Psoas muscle (tissue), 7 donors: ENCODE measurements around the gene TMEM253. TPM values are rescaled to one million over a fixed set of nuclear protein-coding genes. Genes with fewer than 3 reads are reported as not detected.

ENCODE experiments used
- polyA plus RNA-seq, 3 donors: library from polyadenylated mRNA; stranded (reverse); fragments of 200-250 nt; gene quantifications; one replicate each; pipeline ENCODE4 v1.2.3, GENCODE V29; 2013
- total RNA-seq, 4 donors: library from RNA; stranded (reverse); fragmentation: NEBNext Ultra II Directional in 2 of 4; extraction: Animal tissue kit (Norgen Biotek cat#: 25700) in 2 of 4; gene quantifications; one replicate each; pipeline versions ENCODE4 v1.2.1 to v1.2.4, GENCODE V29; 2021 to 2023
- donor health status: healthy with polysubstance abuse.
- donor health status: DM: no; HTN: no; CAD: no; lungs with moderate emphysema.
- donor health status: Bipolar disorder and iron deficiency.
- donor health status: healthy.
- donor health status: DM: no; HTN: no; CAD: no.
- donor health status: DM: no; HTN: no; CAD: no.
- donor health status: DM: yes; HTN: yes; CAD: no.

The TMEM253 gene
- total and polyA plus RNA-seq, 7 donors: 0.10 to 0.29 (median 0.17) TPM; not detected in 2

Other genes with a start within 250 kb of the TMEM253 start
- not detected for gene RNASE3, start 209.7 kb upstream of the TMEM253 start, total RNA-seq
- gene RNASE3, start 209.7 kb upstream of the TMEM253 start, polyA plus RNA-seq: under 1 TPM in 2 of 3 donors, not detected in 1; 0.05 to 0.51 TPM
- 1 to 10 TPM in 1 of 4 donors, under 1 TPM in 2, not detected in 1; 0.78 to 1.1 (median 0.90) TPM for gene RNASE2, start 145.6 kb upstream of the TMEM253 start, total RNA-seq
- 1 to 10 TPM in 2 of 3 donors, under 1 TPM in 1; 0.38 to 1.8 (median 1.1) TPM for gene RNASE2, start 145.6 kb upstream of the TMEM253 start, polyA plus RNA-seq
- gene METTL17, start 111.1 kb upstream of the TMEM253 start, total RNA-seq: 10 to 100 TPM; 24.6 to 38.0 (median 29.3) TPM
- 10 to 100 TPM; 38.6 to 55.7 (median 50.7) TPM for gene METTL17, start 111.1 kb upstream of the TMEM253 start, polyA plus RNA-seq
- not detected for gene SLC39A2, start 101.8 kb upstream of the TMEM253 start, total RNA-seq
- gene SLC39A2, start 101.8 kb upstream of the TMEM253 start, polyA plus RNA-seq: under 1 TPM in 1 of 3 donors, not detected in 2; 0.04 TPM
- 100 to 1,000 TPM; 552 to 931 (median 770) TPM for gene NDRG2, start 76.0 kb upstream of the TMEM253 start, total RNA-seq
- gene NDRG2, start 76.0 kb upstream of the TMEM253 start, polyA plus RNA-seq: 1,000 to 10,000 TPM in 1 of 3 donors, 100 to 1,000 TPM in 2; 328 to 2,087 (median 762) TPM
- gene TPPP2, start 70.8 kb upstream of the TMEM253 start, total RNA-seq: 1 to 10 TPM in 3 of 4 donors, under 1 TPM in 1; 0.90 to 3.2 (median 2.5) TPM
- gene TPPP2, start 70.8 kb upstream of the TMEM253 start, polyA plus RNA-seq: 1 to 10 TPM in 2 of 3 donors, not detected in 1; 1.3 to 2.0 TPM
- gene RNASE13, start 66.3 kb upstream of the TMEM253 start, total RNA-seq: not detected
- under 1 TPM in 1 of 3 donors, not detected in 2; 0.05 TPM for gene RNASE13, start 66.3 kb upstream of the TMEM253 start, polyA plus RNA-seq
- under 1 TPM; 0.15 to 0.43 (median 0.28) TPM for gene RNASE7, start 58.7 kb upstream of the TMEM253 start, total RNA-seq
- gene RNASE7, start 58.7 kb upstream of the TMEM253 start, polyA plus RNA-seq: 1 to 10 TPM in 1 of 3 donors, under 1 TPM in 1, not detected in 1; 0.73 to 1.9 TPM
- gene RNASE8, start 43.2 kb upstream of the TMEM253 start, total RNA-seq: not detected
- not detected for gene RNASE8, start 43.2 kb upstream of the TMEM253 start, polyA plus RNA-seq
- gene ARHGEF40, start 30.8 kb upstream of the TMEM253 start, total RNA-seq: 10 to 100 TPM in 3 of 4 donors, 1 to 10 TPM in 1; 9.8 to 18.7 (median 12.6) TPM
- gene ARHGEF40, start 30.8 kb upstream of the TMEM253 start, polyA plus RNA-seq: 10 to 100 TPM in 1 of 3 donors, 1 to 10 TPM in 2; 6.8 to 10.1 (median 7.3) TPM
- gene ZNF219, start 2.4 kb upstream of the TMEM253 start, total RNA-seq: 10 to 100 TPM; 13.9 to 28.5 (median 22.9) TPM
- 10 to 100 TPM; 32.2 to 38.1 (median 35.4) TPM for gene ZNF219, start 2.4 kb upstream of the TMEM253 start, polyA plus RNA-seq
- under 1 TPM in 1 of 4 donors, not detected in 3; 0.32 TPM for gene OR5AU1, start 55.0 kb downstream of the TMEM253 start, total RNA-seq
- not detected for gene OR5AU1, start 55.0 kb downstream of the TMEM253 start, polyA plus RNA-seq
- 100 to 1,000 TPM; 217 to 310 (median 245) TPM for gene HNRNPC, start 168.4 kb downstream of the TMEM253 start, total RNA-seq
- gene HNRNPC, start 168.4 kb downstream of the TMEM253 start, polyA plus RNA-seq: 100 to 1,000 TPM; 215 to 290 (median 282) TPM
- not detected for gene RPGRIP1, start 179.0 kb downstream of the TMEM253 start, total RNA-seq
- under 1 TPM in 2 of 3 donors, not detected in 1; 0.04 to 0.15 TPM for gene RPGRIP1, start 179.0 kb downstream of the TMEM253 start, polyA plus RNA-seq